ENCODE results near the gene FRMD3.

Gene FRMD3

GRCh38 chr9:83425240-83425639, 113.0 kb downstream of the FRMD3 start:
- no peak for FAIRE-seq

GRCh38 chr9:83424831-83425230, 113.4 kb downstream of the FRMD3 start:
- TF ChIP-seq CTCF (IDR thresholded peaks at IDR 0.05; ENCODE audit: insufficient read depth, missing control alignments), result no peak
- FAIRE-seq, result peak; percentile 80
- peak; percentile 50 for DNase-seq (ENCODE audit: insufficient read length, low spot score)

More at GRCh38 chr9:83425240-83425639, 113.0 kb downstream of the FRMD3 start:
- DNase-seq (ENCODE audit: insufficient read length, low spot score), result no peak
- TF ChIP-seq CTCF (IDR thresholded peaks at IDR 0.05; ENCODE audit: insufficient read depth, missing control alignments), result no peak

GRCh38 chr9:83423815-83424707, 114.1 kb downstream of the FRMD3 start:
- TF ChIP-seq CTCF (IDR thresholded peaks at IDR 0.05; ENCODE audit: insufficient read depth, missing control alignments), result no peak
- FAIRE-seq (no peak), DNase-seq (ENCODE audit: insufficient read length, low spot score) (no peak)

- TF ChIP-seq CTCF (IDR thresholded peaks at IDR 0.05; ENCODE audit: insufficient read depth, missing control alignments), result no peak
- FAIRE-seq, result no peak
These were observed 115.7 kb downstream of the FRMD3 start for GRCh38 chr9:83422527-83422926.

GRCh38 chr9:83420486-83420885, 117.7 kb downstream of the FRMD3 start:
- TF ChIP-seq CTCF (IDR thresholded peaks at IDR 0.05; ENCODE audit: insufficient read depth, missing control alignments), result no peak
- DNase-seq (ENCODE audit: insufficient read length, low spot score) (no peak), FAIRE-seq (no peak)

More at GRCh38 chr9:83422527-83422926, 115.7 kb downstream of the FRMD3 start:
- no peak for DNase-seq (ENCODE audit: insufficient read length, low spot score)

- no peak for DNase-seq (ENCODE audit: insufficient read length, low spot score)
- no peak for FAIRE-seq
- TF ChIP-seq CTCF (IDR thresholded peaks at IDR 0.05; ENCODE audit: insufficient read depth, missing control alignments), result no peak
These were observed 118.2 kb downstream of the FRMD3 start for GRCh38 chr9:83419961-83420360.

- DNase-seq (ENCODE audit: insufficient read length, low spot score), result no peak
- TF ChIP-seq CTCF (IDR thresholded peaks at IDR 0.05; ENCODE audit: insufficient read depth, missing control alignments), result no peak
- no peak for FAIRE-seq
These were observed 119.9 kb downstream of the FRMD3 start for GRCh38 chr9:83418283-83418682.
